AG10803 (cell line): ENCODE results near the gene TMEM220.

Experiments used
- DNase-seq: peaks from one replicate; pipeline ENCODE4 v3.0.0; 2010; ENCODE audit warnings: low read depth
- H3K4me3 ChIP-seq: 2 replicates; pipeline ENCODE4 v1.5.1; 2011; ENCODE audit warnings: mild to moderate bottlenecking, low read length, control low read depth
- CTCF ChIP-seq: conservative IDR thresholded peaks from 2 replicates; pipeline ENCODE4 v1.5.1; 2011; ENCODE audit warnings: mild to moderate bottlenecking, low read length, control low read depth, inconsistent platforms

The TMEM220 gene

GRCh38 chr17:10745231-10745630 is 15.4 kb upstream of the TMEM220 start:
- TF ChIP-seq CTCF: no peak
- peak; percentile 65 for DNase-seq
- H3K4me3 ChIP-seq: no peak overlapping the region

- no peak for TF ChIP-seq CTCF
- no peak overlapping the region for H3K4me3 ChIP-seq
- no peak for DNase-seq
Measured at GRCh38 chr17:10744501-10745000, 14.7 kb upstream of the TMEM220 start.

GRCh38 chr17:10743316-10744009 is 13.6 kb upstream of the TMEM220 start:
- no peak overlapping the region for H3K4me3 ChIP-seq
- no peak for TF ChIP-seq CTCF
- DNase-seq: peak; percentile 70

- no peak for DNase-seq
- TF ChIP-seq CTCF: no peak
Measured at GRCh38 chr17:10742431-10742830, 12.6 kb upstream of the TMEM220 start.

GRCh38 chr17:10741416-10742135 is 11.8 kb upstream of the TMEM220 start:
- TF ChIP-seq CTCF: no peak
- no peak overlapping the region for H3K4me3 ChIP-seq
- DNase-seq: no peak

More at GRCh38 chr17:10742431-10742830, 12.6 kb upstream of the TMEM220 start:
- no peak overlapping the region for H3K4me3 ChIP-seq

GRCh38 chr17:10739386-10739785 is 9.6 kb upstream of the TMEM220 start:
- DNase-seq: no peak
- no peak for TF ChIP-seq CTCF

More at GRCh38 chr17:10739386-10739785, 9.6 kb upstream of the TMEM220 start:
- no peak overlapping the region for H3K4me3 ChIP-seq
